Measurements from ENCODE around the gene RPL3.
"Not testable (repeated sequence)": the region's sequence is repeated elsewhere in the genome, so short reads cannot be mapped to it uniquely, and the experiment has no call there.

DNA sequence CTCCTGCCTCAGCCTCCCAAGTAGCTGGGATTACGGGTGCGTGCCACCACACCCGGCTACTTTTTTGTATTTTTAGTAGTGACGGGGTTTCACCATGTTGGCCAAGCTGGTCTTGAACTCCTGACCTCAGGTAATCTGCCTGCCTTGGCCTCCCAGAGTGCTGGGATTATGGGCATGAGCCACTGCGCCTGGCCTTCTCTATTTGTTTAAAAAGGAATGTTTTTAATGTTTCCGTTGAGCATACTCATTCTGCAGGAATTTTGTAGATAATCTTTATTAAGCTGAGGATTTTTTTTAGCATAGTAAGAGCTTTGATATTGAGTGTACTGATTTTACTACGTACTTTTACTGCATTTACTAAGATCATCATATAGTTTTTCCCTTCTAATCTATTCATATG is 20.4 kb upstream of the RPL3 start:
- TF ChIP-seq CTCF (optimal IDR thresholded peaks at IDR 0.05 in 1 of 3, IDR thresholded peaks at IDR 0.05 in 1 of 3, conservative IDR thresholded peaks at IDR 0.05 in 1 of 3; ENCODE audit: extremely low read depth in 1 of 3, insufficient read depth in 2 of 3, low read length in 3 of 3); EZH2 (IDR thresholded peaks at IDR 0.05; ENCODE audit: low read length): not testable (repeated sequence)
